ENCODE results near the gene RBPMS2.

RBPMS2 gene

GRCh38 chr15:64720188-64720587 is 55.2 kb downstream of the RBPMS2 start:
- POLR2A ChIA-PET, result interaction anchor here (0.7 kb wide), 2 partner anchors 30 to 40 kb away, joined by 3 to 5 read pairs; no protein-coding TSS in a partner anchor
- Histone ChIP-seq H3K4me1 (ENCODE audit: control insufficient read depth, insufficient read depth, low read length) (no peaks in the 10 kb centered on the region), H3K4me3 (ENCODE audit: low read depth, low read length) (no peak overlapping the region), H3K36me3 (ENCODE audit: control insufficient read depth in 2 of 2, insufficient read depth in 1 of 2, low read length in 2 of 2) (no peaks in the 10 kb centered on the region), H3K27ac (ENCODE audit: extremely low read depth, low read depth, low read length) (no peak overlapping the region), H3K9me3 (ENCODE audit: control insufficient read depth, insufficient read depth, low read depth, low read length) (no peaks in the 10 kb centered on the region)
- CTCF ChIA-PET, result interaction anchor here (0.6 to 1.6 kb wide), 4 partner anchors 23 to 476 kb away, joined by 3 to 6 read pairs (median 3); no protein-coding TSS in a partner anchor
- TF ChIP-seq MZF1 (tag by site-specific recombination; IDR thresholded peaks at IDR 0.05; ENCODE audit: borderline replicate concordance) (no peak), ZNF624 (tag by site-specific recombination; IDR thresholded peaks at IDR 0.05) (no peak), HOXD13 (CRISPR knock-in tag; IDR thresholded peaks at IDR 0.05; ENCODE audit: borderline replicate concordance) (no peak)

GRCh38 chr15:64717735-64718495 is 57.5 kb downstream of the RBPMS2 start:
- TF ChIP-seq ZNF138 (tag by site-specific recombination; IDR thresholded peaks at IDR 0.05; ENCODE audit: borderline replicate concordance) (no peak), ZNF354C (tag by site-specific recombination; IDR thresholded peaks at IDR 0.05; ENCODE audit: borderline replicate concordance, low read depth) (no peak), ZNF302 (tag by site-specific recombination; IDR thresholded peaks at IDR 0.05; ENCODE audit: low read depth) (no peak), ZNF626 (tag by site-specific recombination; IDR thresholded peaks at IDR 0.05) (no peak), ZFP41 (tag by site-specific recombination; IDR thresholded peaks at IDR 0.05; ENCODE audit: borderline replicate concordance) (no peak), ZNF133 (tag by site-specific recombination; IDR thresholded peaks at IDR 0.05) (no peak), ZNF791 (tag by site-specific recombination; IDR thresholded peaks at IDR 0.05) (no peak), ZBTB6 (tag by site-specific recombination; IDR thresholded peaks at IDR 0.05) (no peak), GLI4 (tag by site-specific recombination; IDR thresholded peaks at IDR 0.05) (no peak), KLF9 (tag by site-specific recombination; IDR thresholded peaks at IDR 0.05; ENCODE audit: low read depth) (no peak), ZNF311 (tag by site-specific recombination; IDR thresholded peaks at IDR 0.05; ENCODE audit: borderline replicate concordance) (no peak), ZNF585B (tag by site-specific recombination; IDR thresholded peaks at IDR 0.05) (no peak), KLF7 (tag by site-specific recombination; IDR thresholded peaks at IDR 0.05; ENCODE audit: borderline replicate concordance) (no peak)
- H3K36me3 ChIP-seq (ENCODE audit: control insufficient read depth in 2 of 2, insufficient read depth in 1 of 2, low read length in 2 of 2), result no peaks in the 10 kb centered on the region
- no peaks in the 10 kb centered on the region for H3K4me1 ChIP-seq (ENCODE audit: control insufficient read depth, insufficient read depth, low read length)
- H3K4me3 ChIP-seq (ENCODE audit: low read depth, low read length), result no peak overlapping the region
- no peaks in the 10 kb centered on the region for H3K9me3 ChIP-seq (ENCODE audit: control insufficient read depth, insufficient read depth, low read depth, low read length)
- CTCF ChIA-PET, result interaction anchor here (0.8 to 2.7 kb wide), 3 partner anchors 10 to 92 kb away, joined by 3 to 18 read pairs (median 5); no protein-coding TSS in a partner anchor
- POLR2A ChIA-PET, result no interaction called here
- H3K27ac ChIP-seq (ENCODE audit: extremely low read depth, low read depth, low read length), result no peak overlapping the region

- no peaks in the 10 kb centered on the region for H3K36me3 ChIP-seq (ENCODE audit: control insufficient read depth in 2 of 2, insufficient read depth in 1 of 2, low read length in 2 of 2)
- no peaks in the 10 kb centered on the region for H3K4me1 ChIP-seq (ENCODE audit: control insufficient read depth, insufficient read depth, low read length)
- H3K4me3 ChIP-seq (ENCODE audit: low read depth, low read length), result no peak overlapping the region
- ChIA-PET CTCF (interaction anchor here (1.6 to 2.7 kb wide), 2 partner anchors 11 to 30 kb away, joined by 5 to 18 read pairs; no protein-coding TSS in a partner anchor), POLR2A (no interaction called here)
- no peaks in the 10 kb centered on the region for H3K9me3 ChIP-seq (ENCODE audit: control insufficient read depth, insufficient read depth, low read depth, low read length)
- H3K27ac ChIP-seq (ENCODE audit: extremely low read depth, low read depth, low read length), result no peak overlapping the region
- TF ChIP-seq ZNF114 (tag by site-specific recombination; IDR thresholded peaks at IDR 0.05) (no peak), ZBTB10 (tag by site-specific recombination; IDR thresholded peaks at IDR 0.05) (no peak), ZNF561 (tag by site-specific recombination; IDR thresholded peaks at IDR 0.05; ENCODE audit: borderline replicate concordance) (no peak), ZNF600 (tag by site-specific recombination; IDR thresholded peaks at IDR 0.05) (no peak), ZNF239 (tag by site-specific recombination; IDR thresholded peaks at IDR 0.05) (no peak), BCL11B (tag by site-specific recombination; IDR thresholded peaks at IDR 0.05; ENCODE audit: low read depth) (no peak), ZBTB6 (tag by site-specific recombination; IDR thresholded peaks at IDR 0.05) (no peak), ZFP69B (tag by site-specific recombination; IDR thresholded peaks at IDR 0.05) (no peak)
Observed at GRCh38 chr15:64717130-64717529, 58.3 kb downstream of the RBPMS2 start.
